BE2C (cell line): Measurements from ENCODE around the gene STRA6.

Experiments used
- DNase-seq: peaks from one replicate; pipeline ENCODE4 v3.0.0-alpha.2; 2020
- H3K27me3 ChIP-seq: fragments of 250-450 bp; sonication (Bioruptor Pico); 2 replicates; pipeline ENCODE4 v1.5.1; 2020; ENCODE audit warnings: mild to moderate bottlenecking
- H3K36me3 ChIP-seq: fragments of 250-450 bp; sonication (Bioruptor Pico); 2 replicates; pipeline ENCODE4 v1.5.1; 2020; ENCODE audit warnings: mild to moderate bottlenecking
- H3K4me1 ChIP-seq: fragments of 250-450 bp; sonication (Bioruptor Pico); 2 replicates; pipeline ENCODE4 v1.5.1; 2020
- H3K4me3 ChIP-seq: 2 replicates; pipeline ENCODE4 v1.5.1; 2011; ENCODE audit warnings: low read depth, low read length
- H3K9me3 ChIP-seq: fragments of 250-450 bp; sonication (Bioruptor Pico); 2 replicates; pipeline ENCODE4 v1.5.1; 2020
- TF ChIP-seq, protein P1 (sequence below): IDR thresholded peaks from 2 replicates; pipeline ENCODE4 v1.5.1; 2012; ENCODE audit warnings: mild to moderate bottlenecking, low read depth, low read length

Gene STRA6

DNA sequence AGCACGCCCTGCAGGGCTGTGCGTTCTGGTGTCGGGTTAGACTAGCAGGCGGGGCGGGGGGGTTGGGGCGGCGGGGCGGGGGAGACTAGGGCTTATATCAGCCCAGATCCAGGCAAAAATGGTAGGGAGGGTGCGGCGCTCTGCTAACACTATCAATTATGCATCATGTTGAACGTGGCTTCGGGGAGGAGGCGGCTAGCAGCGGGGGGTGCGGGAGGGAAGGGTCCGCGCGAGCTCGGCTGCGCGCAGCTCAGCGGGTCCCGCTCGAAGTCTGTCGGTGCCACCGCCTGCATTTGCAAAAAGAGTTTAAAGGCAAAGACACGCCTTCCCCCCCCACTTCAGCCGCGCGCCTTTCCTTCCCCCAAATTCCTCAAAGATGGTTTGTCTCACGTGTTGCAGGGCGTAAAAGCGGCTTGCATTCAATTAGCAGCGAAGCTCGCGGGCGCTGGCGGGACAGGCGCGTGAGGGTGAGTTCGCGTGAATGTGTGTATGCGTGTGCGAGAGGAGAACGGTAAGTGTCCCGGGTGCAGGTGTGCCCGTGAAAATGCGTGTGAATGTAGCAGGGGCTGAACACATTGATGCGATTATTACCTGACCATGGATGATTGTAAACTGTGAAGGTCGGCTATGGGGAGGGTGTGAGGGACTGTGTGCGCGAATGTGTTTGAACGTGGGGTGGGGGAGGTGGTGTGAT is 72.3 kb downstream of the STRA6 start, which contains the start of gene ISLR2:
Gene ISLR2 (plus strand): TSS at position 432 of the 694 bp plus-strand sequence. CDS start 2,169 bp downstream, outside the sequence.
- TF ChIP-seq, protein P1, sequence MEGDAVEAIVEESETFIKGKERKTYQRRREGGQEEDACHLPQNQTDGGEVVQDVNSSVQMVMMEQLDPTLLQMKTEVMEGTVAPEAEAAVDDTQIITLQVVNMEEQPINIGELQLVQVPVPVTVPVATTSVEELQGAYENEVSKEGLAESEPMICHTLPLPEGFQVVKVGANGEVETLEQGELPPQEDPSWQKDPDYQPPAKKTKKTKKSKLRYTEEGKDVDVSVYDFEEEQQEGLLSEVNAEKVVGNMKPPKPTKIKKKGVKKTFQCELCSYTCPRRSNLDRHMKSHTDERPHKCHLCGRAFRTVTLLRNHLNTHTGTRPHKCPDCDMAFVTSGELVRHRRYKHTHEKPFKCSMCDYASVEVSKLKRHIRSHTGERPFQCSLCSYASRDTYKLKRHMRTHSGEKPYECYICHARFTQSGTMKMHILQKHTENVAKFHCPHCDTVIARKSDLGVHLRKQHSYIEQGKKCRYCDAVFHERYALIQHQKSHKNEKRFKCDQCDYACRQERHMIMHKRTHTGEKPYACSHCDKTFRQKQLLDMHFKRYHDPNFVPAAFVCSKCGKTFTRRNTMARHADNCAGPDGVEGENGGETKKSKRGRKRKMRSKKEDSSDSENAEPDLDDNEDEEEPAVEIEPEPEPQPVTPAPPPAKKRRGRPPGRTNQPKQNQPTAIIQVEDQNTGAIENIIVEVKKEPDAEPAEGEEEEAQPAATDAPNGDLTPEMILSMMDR = no peak
- Histone ChIP-seq H3K27me3 (no peaks in the 10 kb centered on the region), H3K36me3 (no peaks in the 10 kb centered on the region), H3K4me3 (peak within 1 kb of the TSS; percentile 29), H3K4me1 (peaks cover 11% of the 10 kb centered on the region), H3K9me3 (no peaks in the 10 kb centered on the region)
- DNase-seq = peak; percentile 39

DNA sequence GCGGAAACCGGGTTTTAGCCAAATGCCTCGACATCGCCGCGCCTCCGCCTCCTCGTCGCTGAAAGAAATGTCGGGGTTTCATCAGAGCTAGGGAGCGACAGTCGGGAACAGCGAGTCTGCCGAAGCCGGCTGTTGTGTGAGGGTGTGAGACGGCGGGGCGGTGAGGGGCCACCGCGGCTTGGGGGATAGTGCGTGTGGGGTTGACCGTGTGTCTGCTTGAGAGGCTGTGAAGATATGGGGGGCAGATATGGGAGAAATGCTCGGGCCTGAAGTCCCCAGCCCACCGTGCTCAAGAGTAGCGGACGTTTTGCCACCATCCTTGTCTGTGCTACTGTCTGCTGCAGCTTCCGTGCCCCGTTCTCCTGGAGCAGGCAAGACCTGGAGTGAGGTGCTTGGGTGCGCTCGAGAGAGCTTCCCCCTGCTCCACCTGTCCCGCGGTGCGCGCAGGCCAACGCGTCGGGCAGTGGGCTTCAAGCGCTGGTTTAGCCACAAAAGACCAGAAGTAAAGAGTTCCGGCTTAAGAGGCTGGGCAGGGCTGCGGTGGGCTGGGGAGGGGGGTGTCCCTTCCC is 72.9 kb downstream of the STRA6 start:
- H3K4me1 ChIP-seq = peaks cover 11% of the 10 kb centered on the region
- no peaks in the 10 kb centered on the region for H3K9me3 ChIP-seq
- H3K4me3 ChIP-seq = no peak overlapping the region
- no peak for DNase-seq
- no peaks in the 10 kb centered on the region for H3K27me3 ChIP-seq
- no peaks in the 10 kb centered on the region for H3K36me3 ChIP-seq
- TF ChIP-seq, protein P1 = no peak
